Measurements from ENCODE around the gene AKNA.

AKNA gene

GRCh38 chr9:114399381-114399780 lies 11.6 kb upstream of the AKNA start:
- no peaks in the 10 kb centered on the region for H3K27me3 ChIP-seq (replicated peaks; ENCODE audit: insufficient read depth, low read length)
- peaks cover 3% of the 10 kb centered on the region; the same call in 1 of the 2 replicates for H3F3A ChIP-seq (ENCODE audit: insufficient read depth, low read length)
- no peak overlapping the region for H3K4me3 ChIP-seq (ENCODE audit: low read length)
- no peak overlapping the region for H3K4me2 ChIP-seq (ENCODE audit: low read depth, low read length)
- H3K9me3 ChIP-seq (replicated peaks; ENCODE audit: insufficient read depth, low read length) = no peaks in the 10 kb centered on the region
- peaks cover 9% of the 10 kb centered on the region for H3K4me1 ChIP-seq (ENCODE audit: low read length)
- H2AFZ ChIP-seq (ENCODE audit: low read length) = no peak overlapping the region
- no peaks in the 10 kb centered on the region for H4K20me1 ChIP-seq (ENCODE audit: insufficient read depth, low read length)
- no peak for DNase-seq
- no peak overlapping the region for H3K27ac ChIP-seq (ENCODE audit: low read length)
- no peak for TF ChIP-seq EZH2phosphoT487 (IDR thresholded peaks at IDR 0.05; ENCODE audit: low read length)
- TF ChIP-seq EZH2 (optimal IDR thresholded peaks at IDR 0.05; ENCODE audit: low read depth, low read length) = no peak
- TF ChIP-seq, protein P1, sequence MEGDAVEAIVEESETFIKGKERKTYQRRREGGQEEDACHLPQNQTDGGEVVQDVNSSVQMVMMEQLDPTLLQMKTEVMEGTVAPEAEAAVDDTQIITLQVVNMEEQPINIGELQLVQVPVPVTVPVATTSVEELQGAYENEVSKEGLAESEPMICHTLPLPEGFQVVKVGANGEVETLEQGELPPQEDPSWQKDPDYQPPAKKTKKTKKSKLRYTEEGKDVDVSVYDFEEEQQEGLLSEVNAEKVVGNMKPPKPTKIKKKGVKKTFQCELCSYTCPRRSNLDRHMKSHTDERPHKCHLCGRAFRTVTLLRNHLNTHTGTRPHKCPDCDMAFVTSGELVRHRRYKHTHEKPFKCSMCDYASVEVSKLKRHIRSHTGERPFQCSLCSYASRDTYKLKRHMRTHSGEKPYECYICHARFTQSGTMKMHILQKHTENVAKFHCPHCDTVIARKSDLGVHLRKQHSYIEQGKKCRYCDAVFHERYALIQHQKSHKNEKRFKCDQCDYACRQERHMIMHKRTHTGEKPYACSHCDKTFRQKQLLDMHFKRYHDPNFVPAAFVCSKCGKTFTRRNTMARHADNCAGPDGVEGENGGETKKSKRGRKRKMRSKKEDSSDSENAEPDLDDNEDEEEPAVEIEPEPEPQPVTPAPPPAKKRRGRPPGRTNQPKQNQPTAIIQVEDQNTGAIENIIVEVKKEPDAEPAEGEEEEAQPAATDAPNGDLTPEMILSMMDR (IDR thresholded peaks at IDR 0.05; ENCODE audit: low read length) = no peak
- H3K9ac ChIP-seq (ENCODE audit: low read length) = no peak overlapping the region
- H3K36me3 ChIP-seq (replicated peaks; ENCODE audit: insufficient read depth, low read length) = no peaks in the 10 kb centered on the region
- H3K9me2 ChIP-seq (replicated peaks; ENCODE audit: insufficient read depth, low read length) = no peaks in the 10 kb centered on the region
- peaks cover 34% of the 10 kb centered on the region for H3K79me2 ChIP-seq (ENCODE audit: low read length)

DNA sequence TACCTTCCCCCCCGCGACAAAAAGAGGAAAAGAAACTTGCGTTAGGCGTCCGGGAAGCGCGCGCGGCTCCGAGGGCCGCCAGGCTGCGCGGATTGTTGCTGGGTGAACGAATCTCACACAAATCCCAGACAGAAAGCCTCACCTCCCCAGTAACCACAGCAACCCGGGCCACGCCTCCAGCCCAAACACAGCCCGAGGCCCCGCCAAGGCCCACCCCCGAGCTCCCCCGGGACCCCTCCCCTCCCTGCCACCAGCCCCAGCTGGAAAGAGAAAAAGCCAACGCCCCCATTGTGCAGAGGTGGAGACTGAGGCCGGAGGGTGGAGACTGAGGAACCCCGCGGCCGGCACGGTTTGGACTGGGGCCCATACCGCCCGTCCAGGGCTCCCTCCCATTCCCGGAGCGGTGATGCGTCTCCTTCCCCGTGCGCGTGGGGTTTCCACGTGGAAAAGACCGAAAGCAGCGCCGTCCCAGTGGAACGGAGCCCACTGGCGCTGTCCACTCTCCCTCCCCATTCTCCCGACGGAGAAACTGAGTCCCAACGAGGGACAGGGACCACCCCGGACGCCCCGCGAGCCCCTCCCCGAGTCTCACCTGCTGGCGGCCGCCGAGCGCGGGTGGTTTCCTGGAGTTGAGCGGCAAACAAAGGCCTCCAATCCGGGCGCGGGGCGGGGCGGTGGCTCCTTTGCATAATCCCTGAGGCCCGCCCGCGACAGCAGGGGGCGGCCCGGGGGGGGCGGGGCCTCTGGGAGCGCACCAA lies 10.2 kb upstream of the AKNA start:
- H3K36me3 ChIP-seq (replicated peaks; ENCODE audit: insufficient read depth, low read length) = no peaks in the 10 kb centered on the region
- H3K4me2 ChIP-seq (ENCODE audit: low read depth, low read length) = peak overlapping the region; percentile 77
- H3K4me3 ChIP-seq (ENCODE audit: low read length) = peak overlapping the region; percentile 94
- peak overlapping the region; percentile 71 for H2AFZ ChIP-seq (ENCODE audit: low read length)
- H3K9ac ChIP-seq (ENCODE audit: low read length) = peak overlapping the region; percentile 98
- peaks cover 44% of the 10 kb centered on the region for H3K79me2 ChIP-seq (ENCODE audit: low read length)
- peak; percentile 95 for DNase-seq
- H3F3A ChIP-seq (ENCODE audit: insufficient read depth, low read length) = peaks cover 3% of the 10 kb centered on the region; the same call in 1 of the 2 replicates
- no peaks in the 10 kb centered on the region for H3K9me2 ChIP-seq (replicated peaks; ENCODE audit: insufficient read depth, low read length)
- no peaks in the 10 kb centered on the region for H4K20me1 ChIP-seq (ENCODE audit: insufficient read depth, low read length)
- TF ChIP-seq EZH2phosphoT487 (IDR thresholded peaks at IDR 0.05; ENCODE audit: low read length) = no peak
- TF ChIP-seq, protein P1 (IDR thresholded peaks at IDR 0.05; ENCODE audit: low read length) = no peak
- H3K4me1 ChIP-seq (ENCODE audit: low read length) = peaks cover 9% of the 10 kb centered on the region
- H3K27me3 ChIP-seq (replicated peaks; ENCODE audit: insufficient read depth, low read length) = no peaks in the 10 kb centered on the region
- H3K27ac ChIP-seq (ENCODE audit: low read length) = peak overlapping the region; percentile 97
- H3K9me3 ChIP-seq (replicated peaks; ENCODE audit: insufficient read depth, low read length) = no peaks in the 10 kb centered on the region

GRCh38 chr9:114397219-114397847 lies 9.6 kb upstream of the AKNA start:
- Histone ChIP-seq H3F3A (ENCODE audit: insufficient read depth, low read length) (peaks cover 3% of the 10 kb centered on the region; the same call in 1 of the 2 replicates), H3K4me2 (ENCODE audit: low read depth, low read length) (peak overlapping the region; percentile 77), H3K4me3 (ENCODE audit: low read length) (peak overlapping the region; percentile 94), H4K20me1 (ENCODE audit: insufficient read depth, low read length) (no peaks in the 10 kb centered on the region), H3K9ac (ENCODE audit: low read length) (peak overlapping the region; percentile 98), H2AFZ (ENCODE audit: low read length) (no peak overlapping the region), H3K27me3 (replicated peaks; ENCODE audit: insufficient read depth, low read length) (no peaks in the 10 kb centered on the region), H3K9me2 (replicated peaks; ENCODE audit: insufficient read depth, low read length) (no peaks in the 10 kb centered on the region), H3K79me2 (ENCODE audit: low read length) (peaks cover 51% of the 10 kb centered on the region), H3K27ac (ENCODE audit: low read length) (peak overlapping the region; percentile 97), H3K36me3 (replicated peaks; ENCODE audit: insufficient read depth, low read length) (no peaks in the 10 kb centered on the region), H3K9me3 (replicated peaks; ENCODE audit: insufficient read depth, low read length) (no peaks in the 10 kb centered on the region), H3K4me1 (ENCODE audit: low read length) (peaks cover 9% of the 10 kb centered on the region)
- DNase-seq = no peak
- TF ChIP-seq, protein P1 (IDR thresholded peaks at IDR 0.05; ENCODE audit: low read length) = no peak
- TF ChIP-seq EZH2 (optimal IDR thresholded peaks at IDR 0.05; ENCODE audit: low read depth, low read length) (no peak), EZH2phosphoT487 (IDR thresholded peaks at IDR 0.05; ENCODE audit: low read length) (no peak)
